OCI-LY1 (cell line): ENCODE results near the gene SPON2.

Source experiments
- H2AFZ ChIP-seq: fragments of 200-600 bp; sonication (generic), shearing (Covaris generic); 2 replicates; pipeline ENCODE4 v1.6.0; 2014; ENCODE audit warnings: antibody characterized with exemption, mild to moderate bottlenecking, low read length
- H3F3A ChIP-seq: fragments of 200-600 bp; sonication (generic), shearing (Covaris generic); 2 replicates; pipeline ENCODE4 v1.6.0; 2014; ENCODE audit warnings: mild to moderate bottlenecking, antibody characterized with exemption, low read length, moderate library complexity; ENCODE audit not compliant: insufficient read depth
- H3K27ac ChIP-seq: fragments of 200-600 bp; sonication (generic); 2 replicates; pipeline ENCODE4 v1.5.1; 2014; ENCODE audit warnings: low read length, mixed run types, mild to moderate bottlenecking, low read depth; ENCODE audit not compliant: poor library complexity, severe bottlenecking
- H3K27me3 ChIP-seq: fragments of 200-600 bp; sonication (generic); 2 replicates; pipeline ENCODE4 v1.6.0; 2014; ENCODE audit warnings: antibody characterized with exemption, mild to moderate bottlenecking, low read length, moderate library complexity; ENCODE audit not compliant: insufficient read depth
- H3K36me3 ChIP-seq: fragments of 200-600 bp; sonication (generic); 2 replicates; pipeline ENCODE4 v1.6.1; 2014; ENCODE audit warnings: mild to moderate bottlenecking, antibody characterized with exemption, low read length, moderate library complexity, mixed read lengths; ENCODE audit not compliant: insufficient read depth
- H3K4me1 ChIP-seq: fragments of 200-600 bp; sonication (generic); 2 replicates; pipeline ENCODE4 v1.5.1; 2014; ENCODE audit warnings: mild to moderate bottlenecking, low read length, moderate library complexity; ENCODE audit not compliant: insufficient read depth, severe bottlenecking
- H3K4me2 ChIP-seq: fragments of 200-600 bp; sonication (generic), shearing (Covaris generic); 2 replicates; pipeline ENCODE4 v1.6.1; 2014; ENCODE audit warnings: low read length
- H3K4me3 ChIP-seq: fragments of 200-600 bp; sonication (generic); 2 replicates; pipeline ENCODE4 v1.5.1; 2014; ENCODE audit warnings: low read length, low read depth, mild to moderate bottlenecking, mixed read lengths; ENCODE audit not compliant: poor library complexity, severe bottlenecking
- H3K79me2 ChIP-seq: fragments of 200-600 bp; shearing (Covaris generic); 2 replicates; pipeline ENCODE4 v1.6.1; 2016; ENCODE audit warnings: mixed run types, low read length, mixed read lengths; ENCODE audit not compliant: insufficient read depth
- H3K9ac ChIP-seq: fragments of 200-600 bp; sonication (generic), shearing (Covaris generic); 2 replicates; pipeline ENCODE4 v1.6.1; 2014; ENCODE audit warnings: mild to moderate bottlenecking, low read length, mixed read lengths
- H3K9me2 ChIP-seq: fragments of 200-600 bp; sonication (generic), shearing (Covaris generic); 2 replicates; pipeline ENCODE4 v1.6.1; 2014; ENCODE audit warnings: low read depth, mild to moderate bottlenecking, low read length, mixed read lengths
- H3K9me3 ChIP-seq: fragments of 200-600 bp; shearing (Covaris generic); 2 replicates; pipeline ENCODE4 v1.6.1; 2014; ENCODE audit warnings: low read length, mixed read lengths
- H4K20me1 ChIP-seq: fragments of 200-600 bp; sonication (generic), shearing (Covaris generic); 2 replicates; pipeline ENCODE4 v1.6.0; 2016; ENCODE audit warnings: mild to moderate bottlenecking, low read length; ENCODE audit not compliant: insufficient read depth
- EZH2 ChIP-seq: fragments of 200-600 bp; sonication (generic), shearing (Covaris generic); IDR thresholded peaks from 2 replicates; pipeline ENCODE4 v1.8.0; 2017; ENCODE audit warnings: borderline replicate concordance, mixed run types, mild to moderate bottlenecking, antibody characterized with exemption, low read length, moderate library complexity, mixed read lengths
- TF ChIP-seq, protein P1 (sequence below): fragments of 200-600 bp; sonication (generic), shearing (Covaris generic); IDR thresholded peaks from 2 replicates; pipeline ENCODE4 v1.5.1; 2017; ENCODE audit warnings: mild to moderate bottlenecking, antibody characterized with exemption, low read length, moderate library complexity, mixed read lengths

The SPON2 gene

DNA sequence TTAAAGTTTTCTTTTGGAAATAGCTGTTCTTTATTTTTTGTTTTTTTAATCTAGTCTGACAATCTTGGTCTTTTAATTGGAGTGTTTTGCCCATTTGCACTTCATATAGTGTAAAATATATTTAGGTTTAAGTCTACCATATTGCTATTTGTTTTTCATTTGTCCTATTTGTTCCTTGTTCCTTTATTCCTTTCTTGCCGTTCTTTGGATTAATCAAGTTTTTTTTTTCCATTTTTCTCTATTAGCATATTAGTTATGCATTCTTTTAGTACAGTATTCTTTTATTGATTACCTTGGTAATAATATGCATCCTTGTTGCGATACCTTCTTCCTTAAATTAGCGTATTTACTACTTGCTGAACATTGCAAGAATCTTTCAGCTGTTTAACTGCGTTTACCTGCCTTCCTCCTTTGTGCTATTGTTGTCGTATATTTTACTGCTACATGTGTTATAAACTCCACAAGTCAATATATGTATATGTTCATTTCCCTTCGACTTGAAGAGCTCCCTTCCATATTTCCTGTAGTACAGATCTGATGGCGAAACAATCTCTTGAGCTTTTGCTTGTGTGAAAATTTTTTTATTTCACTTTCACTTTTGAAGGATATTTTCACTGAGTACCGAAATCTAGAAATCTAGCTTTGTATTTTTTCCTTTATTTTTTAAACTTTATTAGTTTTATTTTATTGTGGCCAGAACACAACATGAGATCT, 35.2 kb downstream of the SPON2 start:
- no peaks in the 10 kb centered on the region for H3K27me3 ChIP-seq
- H3K79me2 ChIP-seq, result no peaks in the 10 kb centered on the region
- no peaks in the 10 kb centered on the region for H3K9me3 ChIP-seq
- no peak overlapping the region for H2AFZ ChIP-seq
- no peak overlapping the region for H3K4me2 ChIP-seq
- TF ChIP-seq EZH2, result no peak
- TF ChIP-seq, protein P1, sequence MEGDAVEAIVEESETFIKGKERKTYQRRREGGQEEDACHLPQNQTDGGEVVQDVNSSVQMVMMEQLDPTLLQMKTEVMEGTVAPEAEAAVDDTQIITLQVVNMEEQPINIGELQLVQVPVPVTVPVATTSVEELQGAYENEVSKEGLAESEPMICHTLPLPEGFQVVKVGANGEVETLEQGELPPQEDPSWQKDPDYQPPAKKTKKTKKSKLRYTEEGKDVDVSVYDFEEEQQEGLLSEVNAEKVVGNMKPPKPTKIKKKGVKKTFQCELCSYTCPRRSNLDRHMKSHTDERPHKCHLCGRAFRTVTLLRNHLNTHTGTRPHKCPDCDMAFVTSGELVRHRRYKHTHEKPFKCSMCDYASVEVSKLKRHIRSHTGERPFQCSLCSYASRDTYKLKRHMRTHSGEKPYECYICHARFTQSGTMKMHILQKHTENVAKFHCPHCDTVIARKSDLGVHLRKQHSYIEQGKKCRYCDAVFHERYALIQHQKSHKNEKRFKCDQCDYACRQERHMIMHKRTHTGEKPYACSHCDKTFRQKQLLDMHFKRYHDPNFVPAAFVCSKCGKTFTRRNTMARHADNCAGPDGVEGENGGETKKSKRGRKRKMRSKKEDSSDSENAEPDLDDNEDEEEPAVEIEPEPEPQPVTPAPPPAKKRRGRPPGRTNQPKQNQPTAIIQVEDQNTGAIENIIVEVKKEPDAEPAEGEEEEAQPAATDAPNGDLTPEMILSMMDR, result no peak
- H3K9me2 ChIP-seq, result no peaks in the 10 kb centered on the region
- H3K27ac ChIP-seq, result no peak overlapping the region
- H4K20me1 ChIP-seq, result no peaks in the 10 kb centered on the region
- H3K4me3 ChIP-seq, result no peak overlapping the region
- no peaks in the 10 kb centered on the region for H3K36me3 ChIP-seq
- peaks cover 8% of the 10 kb centered on the region for H3K4me1 ChIP-seq
- no peak overlapping the region for H3K9ac ChIP-seq
- H3F3A ChIP-seq, result no peaks in the 10 kb centered on the region

DNA sequence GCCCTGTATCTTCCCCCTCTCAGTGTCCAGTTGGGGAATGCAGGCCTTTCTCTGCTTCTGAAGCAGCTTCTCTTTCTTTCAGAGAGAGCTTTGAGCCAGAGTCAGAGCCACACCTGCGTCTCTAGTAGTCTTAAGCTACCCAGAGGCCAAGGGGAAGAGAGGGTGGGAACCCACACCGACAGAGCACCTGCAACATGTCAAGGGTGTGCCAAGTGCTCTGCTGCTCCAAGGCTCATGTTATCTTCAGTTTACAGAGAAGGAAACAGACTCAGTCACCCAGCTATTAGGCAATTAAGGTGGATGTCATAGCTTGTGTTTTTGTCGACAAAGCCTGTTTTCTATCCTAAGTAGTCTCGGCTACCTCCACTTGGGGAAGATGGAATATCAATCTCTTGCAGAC, 36.3 kb downstream of the SPON2 start:
- Histone ChIP-seq H3K9ac (no peak overlapping the region), H3F3A (no peaks in the 10 kb centered on the region), H4K20me1 (no peaks in the 10 kb centered on the region), H3K27me3 (no peaks in the 10 kb centered on the region), H3K79me2 (no peaks in the 10 kb centered on the region), H3K4me2 (no peak overlapping the region), H3K9me3 (no peaks in the 10 kb centered on the region), H3K9me2 (no peaks in the 10 kb centered on the region), H3K4me3 (no peak overlapping the region), H3K4me1 (peaks cover 8% of the 10 kb centered on the region), H3K27ac (no peak overlapping the region), H2AFZ (no peak overlapping the region), H3K36me3 (no peaks in the 10 kb centered on the region)
- TF ChIP-seq EZH2, result no peak
- TF ChIP-seq, protein P1, result no peak

DNA sequence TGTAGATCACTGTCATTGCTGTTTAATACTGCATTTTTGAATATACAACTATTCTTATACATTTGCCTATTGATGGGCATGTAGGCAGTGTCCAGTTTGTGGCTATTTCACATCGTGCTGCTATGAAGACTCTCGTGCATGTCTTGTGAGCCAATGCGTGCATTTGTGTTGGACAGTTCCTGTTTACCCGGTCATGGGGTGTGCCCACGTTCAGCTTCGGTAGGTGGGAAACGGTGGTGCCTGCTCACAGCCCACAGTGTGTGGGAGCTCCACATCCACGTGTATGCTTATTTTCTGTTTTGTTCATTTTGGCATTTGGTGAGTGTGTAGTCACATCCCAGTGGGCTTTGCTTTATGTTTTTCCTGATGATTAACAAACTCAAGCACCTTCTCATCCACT, 39.4 kb downstream of the SPON2 start:
- TF ChIP-seq, protein P1, result no peak
- TF ChIP-seq EZH2, result no peak
- Histone ChIP-seq H3F3A (no peaks in the 10 kb centered on the region), H3K27me3 (no peaks in the 10 kb centered on the region), H3K9ac (no peak overlapping the region), H2AFZ (no peak overlapping the region), H3K79me2 (no peaks in the 10 kb centered on the region), H3K9me3 (no peaks in the 10 kb centered on the region), H3K4me2 (no peak overlapping the region), H3K4me1 (peaks cover 8% of the 10 kb centered on the region), H3K9me2 (no peaks in the 10 kb centered on the region), H3K4me3 (no peak overlapping the region), H3K27ac (no peak overlapping the region), H4K20me1 (no peaks in the 10 kb centered on the region), H3K36me3 (no peaks in the 10 kb centered on the region)
